Colonic mucosa (tissue), 4 donors: ENCODE data around the gene TMEM236. TPM values are rescaled to one million over a fixed set of nuclear protein-coding genes. Genes with fewer than 3 reads are reported as not detected.

ENCODE experiments used
- DNase-seq: peaks from one replicate; pipeline ENCODE4 v3.0.0-alpha.2; 2020
- H3K27ac ChIP-seq: fragments of 200-600 bp; one replicate; pipeline ENCODE4 v1.8.0; 2021
- H3K27me3 ChIP-seq: fragments of 200-600 bp; one replicate; pipeline ENCODE4 v1.8.0; 2021
- H3K36me3 ChIP-seq: fragments of 200-600 bp; one replicate; pipeline ENCODE4 v1.8.0; 2021
- H3K4me1 ChIP-seq: fragments of 200-600 bp; one replicate; pipeline ENCODE4 v1.8.0; 2021; ENCODE audit warnings: mild to moderate bottlenecking
- H3K4me3 ChIP-seq: fragments of 200-600 bp; one replicate; pipeline ENCODE4 v1.8.0; 2021
- H3K9ac ChIP-seq, 2 donors: one replicate each; pipeline ENCODE4 v1.7.0; 2013; ENCODE audit warnings: control low read depth in 2 of 2, low read depth in 2 of 2, low read length in 2 of 2
- H3K9me3 ChIP-seq: fragments of 200-600 bp; one replicate; pipeline ENCODE4 v1.8.0; 2021
- CTCF ChIP-seq: fragments of 200-600 bp; IDR thresholded peaks from one replicate; pipeline ENCODE4 v1.8.0; 2022; ENCODE audit warnings: antibody characterized with exemption, mild to moderate bottlenecking
- intact Hi-C: fragments of 100-400 bp; cut with DNase I; formaldehyde crosslinking; loops from one replicate; pipeline ENCODE4 v1.14.1; 2022
- total RNA-seq, 2 donors: library from RNA; stranded (reverse); fragmentation: NEBNext Ultra II Directional in 1 of 2; extraction: Animal tissue kit (Norgen Biotek cat#: 25700) in 1 of 2; gene quantifications; one replicate each; pipeline ENCODE4 v1.2.1, GENCODE V29; 2021
- donor health status: healthy.
- donor health status: DM: no; HTN: no; CAD: no.
- donor health status: DM: no; HTN: no; CAD: no.

TMEM236 gene
- total RNA-seq, 2 donors from 2014 or later: 16.6 to 57.4 TPM

- no peak for TF ChIP-seq CTCF
- no peak for DNase-seq
- Histone ChIP-seq H3K4me1 (no peaks in the 10 kb centered on the region), H3K27me3 (no peaks in the 10 kb centered on the region), H3K27ac (no peak overlapping the region), H3K36me3 (no peaks in the 10 kb centered on the region), H3K4me3 (no peak overlapping the region), H3K9me3 (no peaks in the 10 kb centered on the region), H3K9ac (no peak overlapping the region)
- intact Hi-C loops: no loop called here
Measured at GRCh38 chr10:17788646-17789045, 36.6 kb downstream of the TMEM236 start.

- no peak for TF ChIP-seq CTCF
- no peaks in the 10 kb centered on the region for H3K27me3 ChIP-seq
- DNase-seq: no peak
- intact Hi-C loops: no loop called here
- H3K36me3 ChIP-seq: no peaks in the 10 kb centered on the region
- H3K27ac ChIP-seq: no peak overlapping the region
- H3K4me1 ChIP-seq: no peaks in the 10 kb centered on the region
- no peaks in the 10 kb centered on the region for H3K9me3 ChIP-seq
- H3K4me3 ChIP-seq: no peak overlapping the region
- H3K9ac ChIP-seq: no peak overlapping the region
Measured at GRCh38 chr10:17789396-17789795, 37.4 kb downstream of the TMEM236 start.

GRCh38 chr10:17790651-17791050 lies 38.6 kb downstream of the TMEM236 start:
- no peak overlapping the region for H3K27ac ChIP-seq
- H3K9ac ChIP-seq: no peak overlapping the region
- no peak for DNase-seq
- TF ChIP-seq CTCF: no peak
- H3K9me3 ChIP-seq: no peaks in the 10 kb centered on the region
- no peak overlapping the region for H3K4me3 ChIP-seq
- H3K36me3 ChIP-seq: no peaks in the 10 kb centered on the region
- no peaks in the 10 kb centered on the region for H3K27me3 ChIP-seq
- intact Hi-C loops: no loop called here
- no peaks in the 10 kb centered on the region for H3K4me1 ChIP-seq

- intact Hi-C loops: no loop called here
- DNase-seq: no peak
- Histone ChIP-seq H3K4me3 (no peak overlapping the region), H3K27me3 (no peaks in the 10 kb centered on the region), H3K9ac (no peak overlapping the region), H3K36me3 (no peaks in the 10 kb centered on the region), H3K9me3 (no peaks in the 10 kb centered on the region), H3K27ac (no peak overlapping the region), H3K4me1 (no peaks in the 10 kb centered on the region)
- no peak for TF ChIP-seq CTCF
Measured at GRCh38 chr10:17792991-17793390, 41.0 kb downstream of the TMEM236 start.

- Histone ChIP-seq H3K27ac (peak overlapping the region; percentile 79), H3K4me3 (no peak overlapping the region), H3K27me3 (no peaks in the 10 kb centered on the region), H3K9me3 (no peaks in the 10 kb centered on the region), H3K36me3 (no peaks in the 10 kb centered on the region), H3K9ac (peak overlapping the region in 1 of 2 donors; percentile 8), H3K4me1 (no peaks in the 10 kb centered on the region)
- no peak for TF ChIP-seq CTCF
- peak; percentile 37 for DNase-seq
- intact Hi-C loops: no loop called here
Measured at GRCh38 chr10:17793823-17794644, 42.0 kb downstream of the TMEM236 start.
